HTR-8/SVneo (cell line): ENCODE results near the gene AMBRA1.
A peak's percentile ranks its signal among the peaks of the same experiment; 100 is the strongest.

Experiments
- DNase-seq: peaks from one replicate; pipeline ENCODE4 v3.0.0; 2011; ENCODE audit warnings: low spot score, mixed read lengths; ENCODE audit not compliant: insufficient read length
- FAIRE-seq: peaks from 2 replicates; lab custom pipeline; 2011; peaks lifted over from hg19 to GRCh38; lab: Jason Lieb, UNC

Gene AMBRA1

GRCh38 chr11:46582588-46582987, 11.2 kb downstream of the AMBRA1 start:
- no peak for DNase-seq
- FAIRE-seq = no peak

GRCh38 chr11:46577058-46577457, 16.8 kb downstream of the AMBRA1 start:
- no peak for FAIRE-seq
- no peak for DNase-seq

GRCh38 chr11:46574656-46575055, 19.2 kb downstream of the AMBRA1 start:
- no peak for FAIRE-seq
- DNase-seq = no peak

GRCh38 chr11:46570790-46571398, 22.9 kb downstream of the AMBRA1 start:
- no peak for DNase-seq
- no peak for FAIRE-seq

GRCh38 chr11:46565232-46565840, 28.5 kb downstream of the AMBRA1 start:
- FAIRE-seq = no peak
- no peak for DNase-seq

GRCh38 chr11:46564459-46564858, 29.4 kb downstream of the AMBRA1 start:
- DNase-seq (no peak), FAIRE-seq (no peak)

- FAIRE-seq = no peak
- no peak for DNase-seq
Measured at GRCh38 chr11:46562527-46562926, 31.3 kb downstream of the AMBRA1 start.

DNA sequence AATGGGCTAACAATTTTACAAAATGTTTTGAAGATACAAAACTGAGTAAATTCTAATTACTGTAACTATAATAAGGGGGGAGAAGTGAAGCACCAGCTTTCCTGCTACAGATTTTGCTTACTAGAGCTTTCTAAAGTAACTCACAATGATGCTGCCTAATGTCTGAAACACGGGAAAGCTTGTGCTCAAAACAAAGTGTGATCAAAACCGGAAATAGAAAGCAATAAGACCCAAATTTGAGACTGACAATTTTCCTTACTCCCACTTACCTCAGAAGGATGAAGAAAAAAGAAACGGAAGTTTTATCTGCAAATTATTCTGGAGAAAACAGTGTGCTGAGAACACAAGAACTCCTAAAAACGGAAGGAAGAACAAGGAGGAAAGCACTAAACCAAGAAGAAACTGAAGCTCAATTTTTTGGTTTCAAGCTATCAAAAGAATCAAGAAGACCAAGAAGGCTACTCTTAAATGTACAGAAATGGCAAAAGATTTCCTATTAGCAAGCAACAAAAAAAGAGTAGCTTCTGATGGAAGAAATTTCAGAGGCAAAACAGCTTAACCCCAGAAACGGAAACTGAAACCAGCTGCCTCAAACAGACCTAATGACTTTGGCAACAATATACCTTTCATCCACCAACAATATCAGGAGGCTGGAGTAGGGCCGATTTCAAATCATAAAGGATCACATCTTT, 33.4 kb downstream of the AMBRA1 start:
- no peak for DNase-seq

DNA sequence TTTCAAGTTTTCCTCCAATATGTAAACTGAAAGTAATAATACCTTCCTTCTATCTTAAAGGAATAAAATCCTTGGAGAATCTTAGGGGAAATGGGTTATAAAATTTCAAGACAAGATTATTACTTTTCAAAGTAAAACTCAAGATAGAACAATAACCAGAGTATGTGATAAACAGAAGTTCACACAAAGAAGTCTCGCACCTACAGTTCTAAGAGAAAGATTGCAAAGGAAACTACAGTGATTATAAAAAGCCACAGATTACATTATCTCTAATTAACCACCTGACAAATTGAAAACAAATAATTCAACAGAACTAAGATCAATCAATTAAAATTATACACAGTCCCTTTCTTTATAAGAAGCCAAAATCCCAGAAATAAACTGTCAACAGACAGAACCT, 34.0 kb downstream of the AMBRA1 start:
- no peak for DNase-seq
- FAIRE-seq = no peak

More for the DNA sequence above, 33.4 kb downstream of the AMBRA1 start:
- no peak for FAIRE-seq

- no peak for FAIRE-seq
- DNase-seq = no peak
Measured at GRCh38 chr11:46557684-46558151, 36.1 kb downstream of the AMBRA1 start.

- no peak for FAIRE-seq
- no peak for DNase-seq
Measured at GRCh38 chr11:46555267-46556054, 38.4 kb downstream of the AMBRA1 start.

DNA sequence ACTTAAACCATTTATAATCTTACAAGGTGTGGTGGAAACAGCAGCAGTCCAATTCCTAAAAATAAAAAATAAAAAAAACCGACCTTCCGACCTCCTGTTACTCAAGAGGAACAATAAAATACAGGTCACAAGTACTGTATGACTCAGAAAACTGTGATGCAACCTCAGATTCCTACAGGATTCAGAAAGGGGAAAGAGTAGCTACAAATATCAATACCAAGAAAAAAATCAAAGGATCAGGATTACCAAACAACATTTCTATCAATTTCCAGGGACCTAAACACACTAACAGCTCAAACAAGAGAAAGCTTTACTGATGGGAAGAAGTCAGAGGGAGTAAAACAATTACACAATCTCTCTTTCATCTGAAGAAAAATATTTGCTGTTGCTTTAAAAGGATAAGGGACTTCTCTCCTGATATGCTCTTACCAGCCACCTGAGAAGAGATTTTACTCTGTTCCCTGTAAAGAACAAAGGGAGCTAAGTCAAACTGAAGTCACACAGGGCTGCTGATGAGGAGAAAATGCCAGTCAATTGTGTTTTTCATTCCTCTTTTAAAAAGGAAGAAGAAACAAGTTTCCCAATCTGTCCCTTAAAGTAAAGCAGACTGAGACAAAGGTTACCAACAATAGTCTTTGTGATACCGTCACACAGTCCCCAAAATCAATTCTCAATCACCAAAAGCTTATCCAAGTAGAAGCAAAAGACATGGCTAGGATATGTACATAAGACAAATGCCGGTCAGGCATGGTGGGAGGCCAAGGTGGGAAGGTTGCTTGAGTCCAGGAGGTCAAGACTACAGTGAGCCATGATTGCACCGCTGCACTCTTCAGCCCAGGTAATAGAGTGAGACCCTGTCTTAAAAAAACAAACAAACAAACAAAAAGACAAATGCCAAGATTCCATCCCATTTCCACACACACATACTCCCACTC, 39.3 kb downstream of the AMBRA1 start:
- no peak for FAIRE-seq

GRCh38 chr11:46553814-46554212, 40.0 kb downstream of the AMBRA1 start:
- FAIRE-seq = no peak

More for the DNA sequence above, 39.3 kb downstream of the AMBRA1 start:
- DNase-seq = peak; percentile 71

GRCh38 chr11:46551261-46551660, 42.6 kb downstream of the AMBRA1 start:
- FAIRE-seq = no peak
- DNase-seq = no peak

More at GRCh38 chr11:46553814-46554212, 40.0 kb downstream of the AMBRA1 start:
- DNase-seq = peak; percentile 39

GRCh38 chr11:46547579-46547978, 46.2 kb downstream of the AMBRA1 start:
- no peak for DNase-seq
- no peak for FAIRE-seq

DNA sequence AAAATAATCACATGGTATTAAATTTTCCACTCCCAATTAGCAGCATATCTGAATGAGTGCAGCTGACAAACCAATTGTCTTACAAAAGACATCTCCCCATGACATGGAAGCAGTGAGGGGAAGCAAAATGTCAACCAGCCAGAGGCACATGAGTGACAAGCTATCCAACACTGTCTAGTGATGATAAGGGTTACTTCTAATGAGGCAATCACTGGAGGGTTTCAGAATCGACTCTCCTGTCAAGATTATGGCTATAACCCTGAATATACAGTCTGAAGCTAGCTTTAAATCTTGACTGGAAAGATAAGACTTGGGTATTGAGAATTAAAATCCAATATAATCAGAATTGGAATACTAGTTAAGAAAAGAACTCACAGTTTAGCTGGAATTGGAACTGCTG, 50.3 kb downstream of the AMBRA1 start:
- DNase-seq = no peak
- no peak for FAIRE-seq

GRCh38 chr11:46541593-46542371, 52.0 kb downstream of the AMBRA1 start:
- no peak for FAIRE-seq
- no peak for DNase-seq

- no peak for FAIRE-seq
- no peak for DNase-seq
Measured at GRCh38 chr11:46540807-46541206, 53.0 kb downstream of the AMBRA1 start.
